OCI-LY1 (cell line): ENCODE data around the gene EEIG1.
A peak's percentile ranks its signal among the peaks of the same experiment; 100 is the strongest.

Experiments
- H2AFZ ChIP-seq: fragments of 200-600 bp; sonication (generic), shearing (Covaris generic); 2 replicates; pipeline ENCODE4 v1.6.0; 2014; ENCODE audit warnings: antibody characterized with exemption, mild to moderate bottlenecking, low read length
- H3F3A ChIP-seq: fragments of 200-600 bp; sonication (generic), shearing (Covaris generic); 2 replicates; pipeline ENCODE4 v1.6.0; 2014; ENCODE audit warnings: mild to moderate bottlenecking, antibody characterized with exemption, low read length, moderate library complexity; ENCODE audit not compliant: insufficient read depth
- H3K27ac ChIP-seq: fragments of 200-600 bp; sonication (generic); 2 replicates; pipeline ENCODE4 v1.5.1; 2014; ENCODE audit warnings: low read length, mixed run types, mild to moderate bottlenecking, low read depth; ENCODE audit not compliant: poor library complexity, severe bottlenecking
- H3K27me3 ChIP-seq: fragments of 200-600 bp; sonication (generic); 2 replicates; pipeline ENCODE4 v1.6.0; 2014; ENCODE audit warnings: antibody characterized with exemption, mild to moderate bottlenecking, low read length, moderate library complexity; ENCODE audit not compliant: insufficient read depth
- H3K36me3 ChIP-seq: fragments of 200-600 bp; sonication (generic); 2 replicates; pipeline ENCODE4 v1.6.1; 2014; ENCODE audit warnings: mild to moderate bottlenecking, antibody characterized with exemption, low read length, moderate library complexity, mixed read lengths; ENCODE audit not compliant: insufficient read depth
- H3K4me1 ChIP-seq: fragments of 200-600 bp; sonication (generic); 2 replicates; pipeline ENCODE4 v1.5.1; 2014; ENCODE audit warnings: mild to moderate bottlenecking, low read length, moderate library complexity; ENCODE audit not compliant: insufficient read depth, severe bottlenecking
- H3K4me2 ChIP-seq: fragments of 200-600 bp; sonication (generic), shearing (Covaris generic); 2 replicates; pipeline ENCODE4 v1.6.1; 2014; ENCODE audit warnings: low read length
- H3K4me3 ChIP-seq: fragments of 200-600 bp; sonication (generic); 2 replicates; pipeline ENCODE4 v1.5.1; 2014; ENCODE audit warnings: low read length, low read depth, mild to moderate bottlenecking, mixed read lengths; ENCODE audit not compliant: poor library complexity, severe bottlenecking
- H3K79me2 ChIP-seq: fragments of 200-600 bp; shearing (Covaris generic); 2 replicates; pipeline ENCODE4 v1.6.1; 2016; ENCODE audit warnings: mixed run types, low read length, mixed read lengths; ENCODE audit not compliant: insufficient read depth
- H3K9ac ChIP-seq: fragments of 200-600 bp; sonication (generic), shearing (Covaris generic); 2 replicates; pipeline ENCODE4 v1.6.1; 2014; ENCODE audit warnings: mild to moderate bottlenecking, low read length, mixed read lengths
- H3K9me2 ChIP-seq: fragments of 200-600 bp; sonication (generic), shearing (Covaris generic); 2 replicates; pipeline ENCODE4 v1.6.1; 2014; ENCODE audit warnings: low read depth, mild to moderate bottlenecking, low read length, mixed read lengths
- H3K9me3 ChIP-seq: fragments of 200-600 bp; shearing (Covaris generic); 2 replicates; pipeline ENCODE4 v1.6.1; 2014; ENCODE audit warnings: low read length, mixed read lengths
- H4K20me1 ChIP-seq: fragments of 200-600 bp; sonication (generic), shearing (Covaris generic); 2 replicates; pipeline ENCODE4 v1.6.0; 2016; ENCODE audit warnings: mild to moderate bottlenecking, low read length; ENCODE audit not compliant: insufficient read depth
- CTCF ChIP-seq: fragments of 200-600 bp; sonication (generic), shearing (Covaris generic); IDR thresholded peaks from 2 replicates; pipeline ENCODE4 v1.5.1; 2017; ENCODE audit warnings: mild to moderate bottlenecking, antibody characterized with exemption, low read length, moderate library complexity, mixed read lengths
- EZH2 ChIP-seq: fragments of 200-600 bp; sonication (generic), shearing (Covaris generic); IDR thresholded peaks from 2 replicates; pipeline ENCODE4 v1.8.0; 2017; ENCODE audit warnings: borderline replicate concordance, mixed run types, mild to moderate bottlenecking, antibody characterized with exemption, low read length, moderate library complexity, mixed read lengths

The EEIG1 gene

GRCh38 chr9:127949827-127950512 lies 30.8 kb downstream of the EEIG1 start:
- H3K4me2 ChIP-seq, result no peak overlapping the region
- H3K36me3 ChIP-seq, result peaks cover 49% of the 10 kb centered on the region
- H3K4me1 ChIP-seq, result peaks cover 18% of the 10 kb centered on the region
- H3K9me3 ChIP-seq, result no peaks in the 10 kb centered on the region
- peaks cover 20% of the 10 kb centered on the region for H3K79me2 ChIP-seq
- no peaks in the 10 kb centered on the region for H4K20me1 ChIP-seq
- no peaks in the 10 kb centered on the region for H3F3A ChIP-seq
- H3K9ac ChIP-seq, result no peak overlapping the region
- no peak overlapping the region for H3K4me3 ChIP-seq
- TF ChIP-seq CTCF, result no peak
- no peak for TF ChIP-seq EZH2
- H3K9me2 ChIP-seq, result no peaks in the 10 kb centered on the region
- H3K27me3 ChIP-seq, result no peaks in the 10 kb centered on the region
- no peak overlapping the region for H2AFZ ChIP-seq
- peak overlapping the region; percentile 43 for H3K27ac ChIP-seq

GRCh38 chr9:127947841-127948710 lies 32.7 kb downstream of the EEIG1 start:
- H3K9me3 ChIP-seq, result no peaks in the 10 kb centered on the region
- H3K4me3 ChIP-seq, result no peak overlapping the region
- no peak overlapping the region for H3K27ac ChIP-seq
- peaks cover 68% of the 10 kb centered on the region for H3K36me3 ChIP-seq
- H3K4me2 ChIP-seq, result no peak overlapping the region
- TF ChIP-seq EZH2 (no peak), CTCF (no peak)
- 0 out of 2 replicates have a peak, but pooled peaks cover 1% of the 10 kb centered on the region for H3K79me2 ChIP-seq
- no peak overlapping the region for H3K9ac ChIP-seq
- no peaks in the 10 kb centered on the region for H3K27me3 ChIP-seq
- no peaks in the 10 kb centered on the region for H3K9me2 ChIP-seq
- H3F3A ChIP-seq, result no peaks in the 10 kb centered on the region
- H2AFZ ChIP-seq, result no peak overlapping the region
- peaks cover 6% of the 10 kb centered on the region for H3K4me1 ChIP-seq
- no peaks in the 10 kb centered on the region for H4K20me1 ChIP-seq

- Histone ChIP-seq H3K9me2 (no peaks in the 10 kb centered on the region), H3K27me3 (no peaks in the 10 kb centered on the region), H3K9ac (no peak overlapping the region), H3K4me1 (peaks cover 6% of the 10 kb centered on the region), H4K20me1 (no peaks in the 10 kb centered on the region), H2AFZ (no peak overlapping the region), H3K79me2 (no peaks in the 10 kb centered on the region), H3K4me2 (no peak overlapping the region), H3K36me3 (peaks cover 74% of the 10 kb centered on the region), H3K9me3 (no peaks in the 10 kb centered on the region), H3F3A (no peaks in the 10 kb centered on the region), H3K27ac (no peak overlapping the region), H3K4me3 (no peak overlapping the region)
- TF ChIP-seq CTCF, result no peak
- TF ChIP-seq EZH2, result no peak
These were observed 34.1 kb downstream of the EEIG1 start for GRCh38 chr9:127946728-127947127.
